A673 (cell line): ENCODE results near the gene ARSB. TPM values are rescaled to one million over a fixed set of nuclear protein-coding genes. Genes with fewer than 3 reads are reported as not detected.

Source experiments
- BruUV-seq: library from RNA; stranded (reverse); fragments of 400-500 nt; replicated peaks from 2 replicates; lab custom pipeline; 2021; lab: Mats Ljungman, UMichigan
- CTCF ChIA-PET: fragments of 300-600 bp; sonication (Branson Sonifier 250); formaldehyde crosslinking; loops from one replicate; lab custom pipeline; 2022; ENCODE audit warnings: antibody characterized with exemption; lab: Charles Lee
- POLR2A ChIA-PET: fragments of 300-600 bp; sonication (Branson Sonifier 250); formaldehyde crosslinking; loops from one replicate; lab custom pipeline; 2022; ENCODE audit warnings: antibody characterized with exemption; ENCODE audit not compliant: low non-redundant PET; lab: Charles Lee
- DNase-seq: peaks from one replicate; pipeline ENCODE4 v3.0.0-alpha.2; 2015; ENCODE audit warnings: low spot score
- H3K27ac ChIP-seq: fragments of 200-600 bp; sonication (generic); 2 replicates; pipeline ENCODE4 v1.5.1; 2016; ENCODE audit warnings: mixed run types, low read depth, mild to moderate bottlenecking, mixed read lengths, antibody characterized with exemption, low read length; ENCODE audit not compliant: poor library complexity, severe bottlenecking
- H3K27me3 ChIP-seq: fragments of 200-600 bp; sonication (generic); replicated peaks from 2 replicates; pipeline ENCODE4 v1.6.1; 2017; ENCODE audit warnings: mixed run types, low read depth, mild to moderate bottlenecking, mixed read lengths, antibody characterized with exemption, low read length; ENCODE audit not compliant: insufficient read depth, poor library complexity
- H3K36me3 ChIP-seq: fragments of 200-600 bp; sonication (generic); 2 replicates; pipeline ENCODE4 v1.6.1; 2016; ENCODE audit warnings: mixed run types, mild to moderate bottlenecking, mixed read lengths, antibody characterized with exemption, low read length; ENCODE audit not compliant: insufficient read depth, poor library complexity, severe bottlenecking
- H3K4me1 ChIP-seq: fragments of 200-600 bp; sonication (generic); 2 replicates; pipeline ENCODE4 v1.6.1; 2017; ENCODE audit warnings: mixed run types, mild to moderate bottlenecking, mixed read lengths, antibody characterized with exemption, low read length; ENCODE audit not compliant: insufficient read depth, poor library complexity, severe bottlenecking
- H3K4me3 ChIP-seq: fragments of 200-600 bp; sonication (generic); 2 replicates; pipeline ENCODE4 v1.5.1; 2016; ENCODE audit warnings: low read depth, mixed run types, mild to moderate bottlenecking, mixed read lengths, low read length; ENCODE audit not compliant: poor library complexity, severe bottlenecking
- H3K9me3 ChIP-seq: fragments of 200-600 bp; sonication (generic); 2 replicates; pipeline ENCODE4 v1.6.1; 2016; ENCODE audit warnings: mixed run types, low read depth, mild to moderate bottlenecking, mixed read lengths, antibody characterized with exemption, low read length; ENCODE audit not compliant: poor library complexity, severe bottlenecking
- EZH2 ChIP-seq: fragments of 200-600 bp; sonication (generic); IDR thresholded peaks from 2 replicates; pipeline ENCODE4 v1.6.1; 2017; ENCODE audit warnings: borderline replicate concordance, low read depth, mild to moderate bottlenecking, mixed read lengths, antibody characterized with exemption, low read length; ENCODE audit not compliant: poor library complexity, severe bottlenecking
- intact Hi-C: fragments of 100-400 bp; cut with micrococcal nuclease; formaldehyde crosslinking; loops from one replicate; pipeline ENCODE4 v1.10.0; 2022; ENCODE audit not compliant: unreplicated experiment
- total RNA-seq: library from RNA; stranded (reverse); gene quantifications from 2 replicates; pipeline ENCODE4 v1.2.3, GENCODE V29; 2021
- TF ChIP-seq, protein P1 (sequence below): fragments of 300-800, 200-600 bp; sonication (generic); conservative IDR thresholded peaks from 2 replicates; pipeline ENCODE4 v1.5.1; 2017; ENCODE audit warnings: low read depth, mild to moderate bottlenecking, antibody characterized with exemption, low read length, moderate library complexity, mixed read lengths

Gene ARSB
- total RNA-seq, 1 experiment from 2014 or later = 16.8 TPM

DNA sequence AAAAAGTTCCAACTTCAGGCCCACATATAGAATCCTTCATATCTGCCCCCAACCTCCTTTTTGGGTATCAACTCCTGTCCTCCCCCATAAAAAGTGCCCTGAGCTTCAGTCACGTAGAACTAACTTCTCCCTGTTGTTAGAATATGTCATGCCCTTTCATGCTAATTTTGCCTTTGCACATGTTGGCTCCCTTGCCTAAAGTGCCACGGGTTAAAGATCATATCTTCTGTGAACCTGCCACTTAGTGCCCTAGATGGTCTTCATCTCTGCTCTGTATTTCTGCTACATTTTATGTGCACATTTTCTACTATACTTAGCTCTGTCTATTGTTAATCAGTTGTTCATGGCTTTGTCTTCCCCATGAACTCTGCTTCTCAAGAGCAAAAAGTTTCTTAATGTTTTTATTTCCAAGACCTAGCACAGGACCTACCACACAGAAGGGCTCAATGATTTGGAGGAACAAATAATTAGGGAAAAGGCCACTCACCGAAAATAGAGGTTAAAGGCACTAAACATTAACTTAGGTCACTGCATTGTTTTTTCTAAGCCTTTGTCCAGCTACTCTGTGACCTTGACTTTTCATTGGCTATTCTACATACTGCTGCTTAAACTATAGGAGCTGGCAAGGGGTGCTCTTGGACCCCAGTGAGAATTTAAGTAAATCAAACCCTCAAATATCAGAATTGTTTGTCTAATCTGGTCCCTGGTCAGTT, 94.3 kb downstream of the ARSB start:
- DNase-seq = no peak
- H3K9me3 ChIP-seq = no peaks in the 10 kb centered on the region
- H3K27ac ChIP-seq = no peak overlapping the region
- intact Hi-C loops = loop anchor here (10.0 kb wide), 1 partner anchor 566 kb away; no protein-coding TSS in a partner anchor
- no TSS peak for BruUV-seq
- ChIA-PET CTCF (interaction anchor here (0.9 kb wide), 1 partner anchor 10 kb away, joined by 4 read pairs; no protein-coding TSS in a partner anchor), POLR2A (no interaction called here)
- TF ChIP-seq, protein P1, sequence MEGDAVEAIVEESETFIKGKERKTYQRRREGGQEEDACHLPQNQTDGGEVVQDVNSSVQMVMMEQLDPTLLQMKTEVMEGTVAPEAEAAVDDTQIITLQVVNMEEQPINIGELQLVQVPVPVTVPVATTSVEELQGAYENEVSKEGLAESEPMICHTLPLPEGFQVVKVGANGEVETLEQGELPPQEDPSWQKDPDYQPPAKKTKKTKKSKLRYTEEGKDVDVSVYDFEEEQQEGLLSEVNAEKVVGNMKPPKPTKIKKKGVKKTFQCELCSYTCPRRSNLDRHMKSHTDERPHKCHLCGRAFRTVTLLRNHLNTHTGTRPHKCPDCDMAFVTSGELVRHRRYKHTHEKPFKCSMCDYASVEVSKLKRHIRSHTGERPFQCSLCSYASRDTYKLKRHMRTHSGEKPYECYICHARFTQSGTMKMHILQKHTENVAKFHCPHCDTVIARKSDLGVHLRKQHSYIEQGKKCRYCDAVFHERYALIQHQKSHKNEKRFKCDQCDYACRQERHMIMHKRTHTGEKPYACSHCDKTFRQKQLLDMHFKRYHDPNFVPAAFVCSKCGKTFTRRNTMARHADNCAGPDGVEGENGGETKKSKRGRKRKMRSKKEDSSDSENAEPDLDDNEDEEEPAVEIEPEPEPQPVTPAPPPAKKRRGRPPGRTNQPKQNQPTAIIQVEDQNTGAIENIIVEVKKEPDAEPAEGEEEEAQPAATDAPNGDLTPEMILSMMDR = no peak
- no peak for TF ChIP-seq EZH2
- H3K4me1 ChIP-seq = no peaks in the 10 kb centered on the region
- H3K4me3 ChIP-seq = no peak overlapping the region
- H3K27me3 ChIP-seq = no peaks in the 10 kb centered on the region
- H3K36me3 ChIP-seq = no peaks in the 10 kb centered on the region

DNA sequence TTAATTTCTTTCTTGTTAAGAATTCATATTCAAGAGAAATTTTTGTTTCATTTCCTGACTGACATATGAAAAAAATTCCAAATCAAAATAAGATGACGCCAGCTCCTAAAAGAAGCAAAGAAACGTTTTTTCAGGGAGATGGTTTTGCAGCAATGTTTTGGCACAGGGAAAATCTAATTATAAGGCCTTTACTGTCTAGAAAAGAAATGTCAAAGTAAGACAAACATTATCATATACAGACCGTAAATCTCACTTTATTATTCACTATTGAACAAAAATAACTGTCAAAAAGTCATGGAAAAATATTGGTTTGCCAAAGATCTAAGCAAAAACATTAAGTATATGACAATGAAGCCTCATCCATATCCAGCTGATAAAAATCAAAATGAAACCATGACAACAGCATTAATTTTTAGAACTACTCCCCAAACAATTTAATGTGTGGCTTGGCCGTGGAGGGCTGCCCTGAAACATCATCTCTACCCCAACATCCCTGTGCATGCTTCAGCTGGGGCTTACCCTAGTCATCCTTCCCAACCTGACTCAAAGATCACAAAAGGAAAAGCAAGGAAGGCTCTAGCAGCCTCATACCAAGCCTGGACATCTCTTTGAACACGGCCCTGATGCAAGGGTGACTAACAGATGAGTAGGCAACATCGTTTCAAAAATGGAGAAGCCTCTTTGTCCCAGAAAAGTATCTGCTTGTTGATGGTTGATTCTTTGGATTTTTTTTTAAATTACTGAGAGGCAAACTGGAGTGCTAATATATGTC, 95.6 kb downstream of the ARSB start:
- Histone ChIP-seq H3K27ac (no peak overlapping the region), H3K4me3 (no peak overlapping the region), H3K36me3 (no peaks in the 10 kb centered on the region), H3K9me3 (no peaks in the 10 kb centered on the region), H3K4me1 (no peaks in the 10 kb centered on the region), H3K27me3 (no peaks in the 10 kb centered on the region)
- intact Hi-C loops = loop anchor here (10.0 kb wide), 2 partner anchors 415 to 565 kb away; no protein-coding TSS in a partner anchor
- BruUV-seq = no TSS peak
- ChIA-PET CTCF (no interaction called here), POLR2A (no interaction called here)
- TF ChIP-seq EZH2 = no peak
- TF ChIP-seq, protein P1 = no peak
- DNase-seq = no peak

DNA sequence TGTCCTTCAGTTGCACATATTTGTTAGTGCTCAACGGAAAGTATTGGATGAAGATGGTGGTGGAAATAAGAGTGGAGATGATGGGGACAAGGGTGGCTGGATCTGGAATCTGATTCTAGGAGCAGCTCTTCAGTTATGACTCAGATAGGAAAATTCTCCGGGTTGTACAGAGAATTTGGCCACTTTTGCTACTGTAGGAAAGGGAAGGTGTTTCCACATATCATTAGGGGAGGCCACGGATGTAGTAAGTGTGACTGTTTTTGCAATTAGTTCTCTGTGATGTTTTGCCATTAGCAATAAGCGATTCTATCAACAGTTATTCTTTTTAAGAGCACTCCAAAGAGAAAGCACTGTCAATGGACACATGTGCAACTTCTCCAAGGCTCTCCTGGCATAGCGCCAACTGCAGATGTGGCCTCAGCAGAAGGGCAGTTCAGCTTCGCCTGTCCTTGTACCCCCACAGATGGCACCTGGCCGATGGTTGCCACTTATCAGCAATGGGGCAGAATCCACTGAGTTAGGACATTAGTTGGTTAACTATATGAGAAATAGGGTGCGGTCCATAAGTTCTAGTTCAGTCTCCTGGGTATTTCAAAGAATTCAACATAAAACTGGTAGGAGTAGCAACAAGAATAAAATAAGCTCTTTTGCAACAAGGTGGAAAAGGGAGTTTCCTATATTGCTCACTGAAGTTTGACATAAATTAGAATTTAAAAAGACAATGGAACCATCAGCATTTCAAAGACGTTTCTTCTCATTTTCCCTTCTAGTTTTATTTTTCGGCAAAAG, 96.3 kb downstream of the ARSB start:
- BruUV-seq = no TSS peak
- Histone ChIP-seq H3K4me1 (no peaks in the 10 kb centered on the region), H3K9me3 (no peaks in the 10 kb centered on the region), H3K27ac (no peak overlapping the region), H3K27me3 (no peaks in the 10 kb centered on the region), H3K36me3 (no peaks in the 10 kb centered on the region), H3K4me3 (no peak overlapping the region)
- ChIA-PET POLR2A (no interaction called here), CTCF (no interaction called here)
- TF ChIP-seq, protein P1 = no peak
- TF ChIP-seq EZH2 = no peak
- no peak for DNase-seq
- intact Hi-C loops = loop anchor here (10.0 kb wide), 1 partner anchor 414 kb away; no protein-coding TSS in a partner anchor
